HCT116 (cell line): Measurements from ENCODE around the gene FAM53A. TPM values are rescaled to one million over a fixed set of nuclear protein-coding genes. Genes with fewer than 3 reads are reported as not detected.

Source experiments
- ATAC-seq: fragments of 200-7000 bp; cut with Tn5 transposase; 2 replicates; pipeline ENCODE4 v1.9.1; 2020; ENCODE audit warnings: mild to moderate bottlenecking, moderate library complexity
- Bru-seq: library from RNA; stranded (reverse); fragments of 400-500 nt; gene quantifications from one replicate; lab custom pipeline; 2021; lab: Mats Ljungman, UMichigan
- BruChase-seq, 2 experiments: library from RNA; stranded (reverse); fragments of 400-500 nt; gene quantifications; one replicate each; lab custom pipeline; 2021; lab: Mats Ljungman, UMichigan
- BruUV-seq: library from RNA; stranded (reverse); fragments of 400-500 nt; replicated peaks from 2 replicates; lab custom pipeline; 2021; lab: Mats Ljungman, UMichigan
- CTCF ChIA-PET: fragments of 300-600 bp; sonication (Branson Sonifier 250); formaldehyde crosslinking; loops from one replicate; lab custom pipeline; 2021; ENCODE audit warnings: antibody characterized with exemption; lab: Charles Lee
- POLR2A ChIA-PET: fragments of 300-600, 350-600 bp; sonication (Branson Sonifier 250); formaldehyde crosslinking; loops from one replicate; lab custom pipeline; 2021; ENCODE audit warnings: antibody characterized with exemption; lab: Charles Lee
- RAD21 ChIA-PET, 2 experiments: fragments of 300-600 bp; sonication (Branson Sonifier 250); formaldehyde crosslinking; loops; one replicate each; lab custom pipeline; 2023; ENCODE audit warnings: low total read pairs in 2 of 2; ENCODE audit not compliant: uncharacterized antibody in 2 of 2, unreplicated experiment in 2 of 2, low non-redundant PET in 1 of 2; lab: Charles Lee
- DNase-seq: peaks from one replicate; pipeline ENCODE4 v3.0.0-alpha.2; 2010; ENCODE audit warnings: low read depth, low spot score
- H2AFZ ChIP-seq: fragments of 200-600 bp; shearing (Covaris generic), sonication (generic); 2 replicates; pipeline ENCODE4 v1.6.1; 2017; ENCODE audit warnings: low read depth, mixed run types, mixed read lengths, antibody characterized with exemption, low read length; ENCODE audit not compliant: poor library complexity, severe bottlenecking
- H3K27ac ChIP-seq: 2 replicates; pipeline ENCODE4 v1.5.1; 2012; ENCODE audit warnings: low read depth, low read length
- H3K27me3 ChIP-seq: fragments of 200-600 bp; sonication (generic); 2 replicates; pipeline ENCODE4 v1.6.1; 2016; ENCODE audit warnings: mixed run types, low read length, mixed read lengths; ENCODE audit not compliant: insufficient read depth
- H3K36me3 ChIP-seq, 2 experiments: fragments of 200-500 bp in 1 of 2; fragments of 200-600 bp in 1 of 2; sonication (Bioruptor generic) in 1 of 2; sonication (generic) in 1 of 2; 2 replicates each; pipeline versions ENCODE4 v1.5.1 to v1.6.1; 2014 to 2016; ENCODE audit warnings: low read length in 2 of 2, inconsistent platforms in 1 of 2, mixed read lengths in 1 of 2, mixed run types in 1 of 2; ENCODE audit not compliant: insufficient read depth in 2 of 2, control insufficient read depth in 1 of 2
- H3K4me1 ChIP-seq, 2 experiments: fragments of 200-600 bp in 1 of 2; sonication (generic) in 1 of 2; 2 replicates each; pipeline versions ENCODE4 v1.5.1 to v1.6.1; 2012 to 2017; ENCODE audit warnings: low read length in 2 of 2, inconsistent platforms in 1 of 2, mild to moderate bottlenecking in 1 of 2, mixed read lengths in 1 of 2, mixed run types in 1 of 2, moderate library complexity in 1 of 2; ENCODE audit not compliant: insufficient read depth in 2 of 2, control insufficient read depth in 1 of 2
- H3K4me2 ChIP-seq: fragments of 200-600 bp; sonication (generic); 2 replicates; pipeline ENCODE4 v1.6.1; 2017; ENCODE audit warnings: mixed run types, low read length, mixed read lengths
- H3K4me3 ChIP-seq, 2 experiments: fragments of 200-600 bp in 1 of 2; sonication (generic) in 1 of 2; replicated peaks in 1 of 2; 2 replicates each; pipeline ENCODE4 v1.5.1; 2011 to 2016; ENCODE audit warnings: low read length in 2 of 2, control low read depth in 1 of 2, low read depth in 1 of 2, mild to moderate bottlenecking in 1 of 2, mixed read lengths in 1 of 2, mixed run types in 1 of 2
- H3K79me2 ChIP-seq: fragments of 200-600 bp; sonication (generic); 2 replicates; pipeline ENCODE4 v1.6.1; 2017; ENCODE audit warnings: mild to moderate bottlenecking, mixed run types, low read length, moderate library complexity, mixed read lengths; ENCODE audit not compliant: insufficient read depth
- H3K9ac ChIP-seq: fragments of 200-600 bp; sonication (generic); 2 replicates; pipeline ENCODE4 v1.6.1; 2016; ENCODE audit warnings: low read length, mixed read lengths
- H3K9me2 ChIP-seq: fragments of 200-600 bp; sonication (generic), shearing (Covaris generic); 2 replicates; pipeline ENCODE4 v1.6.1; 2017; ENCODE audit warnings: mixed run types, mild to moderate bottlenecking, moderate library complexity; ENCODE audit not compliant: insufficient read depth
- H3K9me3 ChIP-seq, 2 experiments: fragments of 200-500 bp in 1 of 2; fragments of 200-600 bp in 1 of 2; sonication (Bioruptor generic) in 1 of 2; sonication (generic) in 1 of 2; 2 replicates each; pipeline ENCODE4 v1.6.1; 2014 to 2017; ENCODE audit warnings: low read length in 2 of 2, mixed read lengths in 2 of 2, inconsistent platforms in 1 of 2, low read depth in 1 of 2, mild to moderate bottlenecking in 1 of 2, mixed run types in 1 of 2, moderate library complexity in 1 of 2; ENCODE audit not compliant: control insufficient read depth in 1 of 2, insufficient read depth in 1 of 2
- H4K20me1 ChIP-seq: fragments of 200-600 bp; sonication (generic), shearing (Covaris generic); 2 replicates; pipeline ENCODE4 v1.6.1; 2017; ENCODE audit warnings: mixed run types, mild to moderate bottlenecking, moderate library complexity; ENCODE audit not compliant: insufficient read depth
- ATF3 ChIP-seq: IDR thresholded peaks from 2 replicates; pipeline ENCODE4 v1.6.1; 2012
- CBX3 ChIP-seq: IDR thresholded peaks from 2 replicates; pipeline ENCODE4 v1.6.1; 2012; ENCODE audit warnings: low read depth
- ELF1 ChIP-seq: IDR thresholded peaks from 2 replicates; pipeline ENCODE4 v1.6.1; 2012; ENCODE audit warnings: low read depth, borderline replicate concordance
- MAX ChIP-seq: IDR thresholded peaks from 2 replicates; pipeline ENCODE4 v1.6.1; 2012
- POLR2A ChIP-seq: IDR thresholded peaks from 2 replicates; pipeline ENCODE4 v1.7.0; 2011; ENCODE audit warnings: borderline replicate concordance; ENCODE audit not compliant: insufficient read depth, insufficient read length; ENCODE audit errors: extremely low read depth
- POLR2AphosphoS5 ChIP-seq: IDR thresholded peaks from 2 replicates; pipeline ENCODE4 v1.6.1; 2011; ENCODE audit warnings: mild to moderate bottlenecking, low read depth, low read length, moderate library complexity
- REST ChIP-seq: IDR thresholded peaks from 2 replicates; pipeline ENCODE4 v1.6.1; 2012; ENCODE audit warnings: low read depth
- TCF7L2 ChIP-seq: IDR thresholded peaks from 2 replicates; pipeline ENCODE4 v1.7.0; 2011; ENCODE audit warnings: borderline replicate concordance, inconsistent platforms; ENCODE audit not compliant: insufficient read depth, insufficient read length; ENCODE audit errors: extremely low read depth
- intact Hi-C: fragments of 100-400 bp; cut with micrococcal nuclease; formaldehyde crosslinking; loops from 2 replicates; pipeline ENCODE4 v1.10.0; 2022
- long read RNA-seq: library from polyadenylated mRNA; unstranded; transcript quantifications from one replicate; pipeline ENCODE4 v2.0.0, GENCODE V29; 2021; ENCODE audit not compliant: unreplicated experiment
- polyA plus RNA-seq: library from polyadenylated mRNA; unstranded; fragments of >200 nt; gene quantifications from 2 replicates; pipeline ENCODE4 v1.2.1, GENCODE V29; 2012; ENCODE audit warnings: missing spikeins
- total RNA-seq: library from RNA; stranded (reverse); gene quantifications from one replicate; pipeline ENCODE4 v1.2.1, GENCODE V29; 2021; ENCODE audit not compliant: unreplicated experiment

FAM53A gene
- 1.1 TPM for total RNA-seq
- polyA plus RNA-seq, result 0.79 and 1.4 TPM in 2 replicates
- Bru-seq, nascent RNA, result percentile 39 among the genes with signal in this experiment
- percentile 42 among the genes with signal in this experiment for BruChase-seq, experiment 1, labeled RNA remaining after a 6-hour chase
- percentile 40 among the genes with signal in this experiment for BruChase-seq, experiment 2, labeled RNA remaining after a 2-hour chase
- long read RNA-seq, partial matches to known transcripts, result 1 of 6 reads
- long read RNA-seq, other reads (novel, unspliced or antisense), result 5 of 6 reads

- peak; percentile 96 for ATAC-seq
- Histone ChIP-seq H3K9me3 (no peaks in the 10 kb centered on the region), H3K4me3 (peak within 1 kb of the TSS; percentile 53 to 63), H4K20me1 (no peaks in the 10 kb centered on the region), H2AFZ (no peak within 1 kb of the TSS), H3K9me2 (no peaks in the 10 kb centered on the region), H3K9ac (peak within 1 kb of the TSS; percentile 67), H3K27ac (peak within 1 kb of the TSS; percentile 70; the same call in 1 of the 2 replicates), H3K27me3 (no peaks in the 10 kb centered on the region), H3K4me1 (peaks cover 8 to 23% of the 10 kb centered on the region in 2 experiments; a peak in 3 of 4 replicates), H3K4me2 (peak within 1 kb of the TSS; percentile 90), H3K36me3 (no peaks in the 10 kb centered on the region), H3K79me2 (no peaks in the 10 kb centered on the region)
- ChIA-PET POLR2A (interaction anchor here (1.1 kb wide), 1 partner anchor 10 kb away, joined by 3 read pairs; no protein-coding TSS in a partner anchor), RAD21 (no interaction called here), CTCF (interaction anchor here (1.8 kb wide), 1 partner anchor 9 kb away, joined by 6 read pairs; no protein-coding TSS in a partner anchor)
- intact Hi-C loops, result no loop called here
- TF ChIP-seq REST (no peak), POLR2AphosphoS5 (peak; percentile 43; the same call in 1 of the 2 replicates), POLR2A (no peak), TCF7L2 (peak; percentile 56), CBX3 (no peak), MAX (0 out of 2 replicates have a peak, but pooled peaks have one; percentile 22), ELF1 (no peak), ATF3 (no peak)
- no TSS peak for BruUV-seq
- DNase-seq, result peak; percentile 57
Observed at GRCh38 chr4:1683736-1684505, at the start of gene FAM53A. TSS of gene FAM53A (minus strand) at chr4:1684313. CDS start at chr4:1668741, 15,572 bp downstream.
